Head of caudate nucleus (tissue), 42 donors: ENCODE measurements around the gene KRABD2.

Experiments used
- DNase-seq, 42 donors: peaks; one replicate each; pipeline versions ENCODE4 v3.0.0 to v3.0.0-alpha.2; 2020 to 2021; ENCODE audit warnings: mixed read lengths in 7 of 42
- intact Hi-C: fragments of 100-400 bp; cut with DNase I; formaldehyde crosslinking; loops from one replicate; pipeline ENCODE4 v1.15.0; 2022

Gene KRABD2

GRCh38 chr17:8333281-8333680 lies 43.2 kb downstream of the KRABD2 start:
- intact Hi-C loops, result no loop called here
- DNase-seq, result no peak

DNA sequence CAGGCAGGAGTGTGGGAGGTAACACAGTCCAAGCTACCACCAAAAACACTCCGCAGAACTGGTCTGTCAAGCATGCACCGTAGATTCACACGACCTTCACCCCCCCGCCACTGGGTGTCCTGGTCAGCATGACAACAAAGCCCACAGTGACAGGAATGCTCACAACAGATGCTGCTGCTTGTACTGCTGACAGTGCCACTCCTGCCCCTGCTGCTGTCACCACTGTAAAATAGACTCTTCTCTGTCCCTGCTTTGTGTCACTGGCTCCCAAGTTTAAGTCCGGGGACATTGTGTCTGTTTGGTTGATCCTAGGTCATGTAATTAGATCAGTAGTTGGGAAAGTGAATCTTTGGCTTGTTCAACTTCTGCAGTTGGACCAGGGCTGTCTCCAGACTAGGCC lies 43.8 kb downstream of the KRABD2 start:
- intact Hi-C loops, result no loop called here
- DNase-seq, result peak in 13 of 42 donors; percentile 9 to 57 (median 29)

DNA sequence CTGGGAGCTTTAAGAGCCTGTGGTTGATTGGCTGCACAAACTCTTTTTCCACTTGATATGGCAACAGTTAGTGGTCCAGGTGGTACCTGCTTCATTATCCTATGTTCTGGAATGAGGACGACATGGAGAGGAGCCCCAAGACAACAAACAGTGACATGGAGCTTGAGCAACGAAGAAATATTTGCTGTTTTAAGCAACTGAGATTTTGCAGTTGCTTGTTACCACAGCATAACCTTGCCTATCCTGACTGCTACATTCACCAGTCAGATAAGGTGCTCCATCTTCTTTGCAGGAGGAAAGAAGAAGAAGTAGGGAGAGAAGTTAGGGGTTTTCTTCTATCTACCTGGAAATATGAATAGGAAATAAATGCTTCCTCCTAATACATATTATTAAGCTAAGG lies 44.4 kb downstream of the KRABD2 start:
- no peak for DNase-seq
- intact Hi-C loops, result no loop called here

DNA sequence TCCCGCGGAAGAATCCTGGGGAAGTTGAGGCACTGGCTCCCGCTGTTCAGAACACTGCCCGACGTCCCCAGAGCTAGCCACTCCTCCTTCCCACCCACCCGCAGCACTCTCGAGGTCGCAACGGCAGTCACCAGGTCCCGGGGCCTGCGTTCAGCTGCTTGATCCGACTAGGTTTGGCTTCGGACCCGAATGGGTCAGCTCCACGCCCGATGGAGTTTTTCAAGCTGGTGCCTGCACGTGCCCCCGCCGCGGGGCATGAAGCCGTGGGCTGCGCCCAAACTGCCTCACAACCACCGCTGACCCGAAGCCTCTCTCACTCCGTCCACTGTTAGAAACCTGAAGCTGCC lies 49.2 kb downstream of the KRABD2 start:
- intact Hi-C loops, result no loop called here
- no peak for DNase-seq
